ENCODE data around the gene ELP1.

The ELP1 gene

GRCh38 chr9:108880738-108881316 is 53.1 kb downstream of the ELP1 start:
- DNase-seq = no peak

GRCh38 chr9:108877524-108877923 is 56.4 kb downstream of the ELP1 start:
- DNase-seq = no peak

GRCh38 chr9:108876425-108876824 is 57.5 kb downstream of the ELP1 start:
- no peak for DNase-seq

- DNase-seq = no peak
These were observed 59.7 kb downstream of the ELP1 start for GRCh38 chr9:108874058-108874788.

- no peak for DNase-seq
These were observed 64.7 kb downstream of the ELP1 start for GRCh38 chr9:108869092-108869725.

GRCh38 chr9:108867829-108868228 is 66.1 kb downstream of the ELP1 start:
- no peak for DNase-seq

- DNase-seq = no peak
These were observed 66.8 kb downstream of the ELP1 start for GRCh38 chr9:108867116-108867515.

GRCh38 chr9:108866001-108866420 is 67.9 kb downstream of the ELP1 start:
- no peak for DNase-seq

GRCh38 chr9:108865037-108865436 is 68.9 kb downstream of the ELP1 start:
- DNase-seq = no peak

- no peak for DNase-seq
These were observed 69.5 kb downstream of the ELP1 start for GRCh38 chr9:108864446-108864845.

GRCh38 chr9:108863891-108864290 is 70.0 kb downstream of the ELP1 start:
- DNase-seq = no peak

- no peak for DNase-seq
These were observed 71.9 kb downstream of the ELP1 start, which contains the start of gene ACTL7A for GRCh38 chr9:108861997-108862396. Gene ACTL7A (plus strand): TSS chr9:108862266. CDS start chr9:108862323, 57 bp downstream.

GRCh38 chr9:108861464-108861863 is 72.5 kb downstream of the ELP1 start:
- no peak for DNase-seq

GRCh38 chr9:108860764-108861163 is 73.2 kb downstream of the ELP1 start:
- DNase-seq = no peak

- no peak for DNase-seq
These were observed 73.6 kb downstream of the ELP1 start for GRCh38 chr9:108860354-108860753.

GRCh38 chr9:108859459-108860114 is 74.3 kb downstream of the ELP1 start:
- DNase-seq = no peak

GRCh38 chr9:108857572-108857971 is 76.4 kb downstream of the ELP1 start:
- DNase-seq = no peak

GRCh38 chr9:108855888-108856287 is 78.0 kb downstream of the ELP1 start, which contains the start of gene ACTL7B:
Gene ACTL7B (minus strand): TSS chr9:108855986. CDS start chr9:108855930, 56 bp downstream.
- DNase-seq = no peak

- DNase-seq = no peak
These were observed 78.4 kb downstream of the ELP1 start for GRCh38 chr9:108855529-108855886.

- DNase-seq = no peak
These were observed 79.0 kb downstream of the ELP1 start for GRCh38 chr9:108854641-108855528.

- no peak for DNase-seq
These were observed 79.8 kb downstream of the ELP1 start for GRCh38 chr9:108854094-108854493.

GRCh38 chr9:108852079-108852478 is 81.8 kb downstream of the ELP1 start:
- DNase-seq = no peak

GRCh38 chr9:108851138-108851537 is 82.8 kb downstream of the ELP1 start:
- no peak for DNase-seq
